LNCaP clone FGC (cell line): Measurements from ENCODE around the gene HOXA4.
A peak's percentile ranks its signal among the peaks of the same experiment; 100 is the strongest.

Experiments used
- DNase-seq: peaks from one replicate; pipeline ENCODE4 v3.0.0-alpha.2; 2011; ENCODE audit warnings: low read depth
- H3K4me3 ChIP-seq: 2 replicates; pipeline ENCODE4 v1.5.1; 2011; ENCODE audit warnings: mild to moderate bottlenecking, low read depth, low read length, control low read depth
- CTCF ChIP-seq: IDR thresholded peaks from 2 replicates; pipeline ENCODE4 v1.5.1; 2012; ENCODE audit warnings: mild to moderate bottlenecking; ENCODE audit not compliant: control insufficient read depth, insufficient read depth; ENCODE audit errors: extremely low read depth

The HOXA4 gene

DNA sequence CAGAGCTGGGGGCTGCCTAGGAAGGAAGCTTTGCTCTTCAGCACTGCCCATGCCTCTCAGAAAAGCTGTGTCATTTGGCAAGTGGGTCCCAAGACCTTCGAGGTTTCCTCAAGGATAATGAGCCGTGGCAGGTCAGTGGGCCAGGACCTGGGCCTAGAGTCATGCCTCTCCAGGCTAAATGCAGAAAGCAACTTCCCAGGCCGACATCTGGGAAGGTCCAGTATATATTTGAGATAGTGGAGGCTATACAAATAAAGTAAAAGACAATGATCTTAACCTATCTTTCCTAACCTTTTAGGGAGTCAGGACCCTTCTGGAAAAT lies 45.9 kb upstream of the HOXA4 start:
- no peak overlapping the region for H3K4me3 ChIP-seq
- TF ChIP-seq CTCF = no peak

DNA sequence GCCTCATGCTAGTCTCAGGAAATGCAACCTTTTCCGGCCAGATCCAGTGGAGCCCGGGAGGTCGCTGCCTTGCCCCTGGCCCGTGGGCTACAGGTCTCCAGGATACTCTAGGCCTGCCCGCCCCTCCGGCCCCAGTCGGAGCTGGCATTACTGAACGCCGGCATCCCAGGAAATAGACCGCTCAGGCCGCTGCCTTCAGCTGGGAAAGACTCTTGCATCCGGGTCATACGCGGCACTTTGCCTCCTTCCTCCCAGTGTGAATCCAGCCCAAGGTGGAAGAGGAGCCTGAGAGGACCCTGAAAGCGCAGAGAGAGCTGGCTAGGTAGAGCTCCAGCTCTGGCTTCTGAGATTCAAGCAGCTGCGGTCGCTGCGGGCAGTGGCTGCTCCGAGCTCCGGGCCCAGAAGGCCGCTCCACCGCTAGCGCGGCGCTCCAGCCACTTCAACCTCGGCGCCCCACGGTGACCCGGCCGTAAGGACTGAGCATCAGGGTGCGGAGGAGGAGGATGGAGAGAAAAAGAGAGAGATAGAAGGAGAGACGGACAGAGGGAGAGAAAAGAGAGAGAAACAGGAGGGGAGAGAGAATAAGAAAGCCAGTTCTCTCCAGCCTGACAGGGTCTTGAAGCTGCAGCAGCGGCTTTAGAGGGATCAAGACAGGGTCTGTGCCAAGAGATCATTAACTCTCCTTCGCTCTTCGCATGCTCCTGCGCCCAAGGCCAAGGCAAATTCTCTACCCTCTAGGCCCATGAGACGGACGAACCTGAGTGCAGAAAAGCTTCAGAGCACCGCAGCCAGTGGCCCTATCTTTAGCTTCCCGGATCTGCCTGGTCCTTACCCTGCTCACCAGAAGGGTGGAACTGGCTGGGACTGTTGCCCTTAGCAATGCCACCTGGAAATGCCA lies 45.3 kb upstream of the HOXA4 start:
- no peak for TF ChIP-seq CTCF
- DNase-seq = no peak
- no peak overlapping the region for H3K4me3 ChIP-seq

More for the DNA sequence above, 45.9 kb upstream of the HOXA4 start:
- no peak for DNase-seq

GRCh38 chr7:27174874-27175625 lies 44.5 kb upstream of the HOXA4 start:
- no peak for TF ChIP-seq CTCF
- DNase-seq = peak; percentile 96

DNA sequence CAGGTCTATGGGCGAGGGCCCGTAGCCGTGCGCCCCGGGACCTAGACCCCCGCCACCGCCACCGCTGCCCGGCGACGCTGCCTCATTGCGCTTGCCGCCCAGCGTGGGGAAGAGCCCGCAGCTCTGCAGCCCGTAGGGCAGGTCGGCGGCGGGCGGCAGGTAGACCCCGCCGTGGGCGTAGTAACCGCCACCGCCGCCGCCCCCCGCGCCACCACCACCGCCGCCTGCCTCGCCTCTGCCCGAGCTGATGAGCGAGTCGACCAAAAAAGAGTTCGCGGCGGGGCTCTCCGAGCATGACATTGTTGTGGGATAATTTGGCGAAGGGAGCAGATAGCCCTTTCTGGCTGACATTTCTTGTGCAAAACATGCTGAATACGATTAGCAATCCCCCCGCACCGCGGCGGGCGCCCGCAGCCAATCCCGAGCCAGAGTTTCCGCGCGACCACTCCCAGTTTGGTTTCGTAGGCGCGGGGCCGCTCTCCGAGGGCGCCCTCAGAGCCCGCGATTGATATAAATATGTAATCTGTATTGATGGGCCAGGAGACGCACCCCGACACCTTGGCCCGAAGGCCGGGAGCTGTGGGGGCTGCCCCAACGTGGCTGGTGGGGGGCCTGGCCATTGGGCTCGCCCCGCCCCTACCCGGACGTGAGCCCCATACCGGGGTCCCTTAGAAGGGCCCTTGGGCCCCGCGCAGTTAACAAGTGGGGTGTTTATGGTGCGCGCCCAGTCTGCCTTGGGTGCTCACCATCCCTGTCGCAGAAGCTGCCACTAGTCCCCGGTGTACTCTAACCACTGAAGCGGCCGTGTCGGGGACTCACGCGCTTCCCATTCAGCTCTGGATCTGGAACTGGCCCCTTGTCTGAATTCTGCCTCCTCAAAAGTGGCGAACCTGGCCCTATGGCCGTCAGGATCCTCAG lies 43.7 kb upstream of the HOXA4 start, which contains the start of gene HOXA10:
TSS of gene HOXA10 (minus strand) at position 365 of the 918 bp plus-strand sequence. CDS start at position 351, 14 bp downstream.
- no peak for DNase-seq
- peak within 1 kb of the TSS; percentile 42 for H3K4me3 ChIP-seq
- no peak for TF ChIP-seq CTCF

More at GRCh38 chr7:27174874-27175625, 44.5 kb upstream of the HOXA4 start:
- no peak overlapping the region for H3K4me3 ChIP-seq

GRCh38 chr7:27173511-27173955 lies 43.0 kb upstream of the HOXA4 start:
- H3K4me3 ChIP-seq = peak overlapping the region; percentile 42
- no peak for TF ChIP-seq CTCF
- DNase-seq = no peak

DNA sequence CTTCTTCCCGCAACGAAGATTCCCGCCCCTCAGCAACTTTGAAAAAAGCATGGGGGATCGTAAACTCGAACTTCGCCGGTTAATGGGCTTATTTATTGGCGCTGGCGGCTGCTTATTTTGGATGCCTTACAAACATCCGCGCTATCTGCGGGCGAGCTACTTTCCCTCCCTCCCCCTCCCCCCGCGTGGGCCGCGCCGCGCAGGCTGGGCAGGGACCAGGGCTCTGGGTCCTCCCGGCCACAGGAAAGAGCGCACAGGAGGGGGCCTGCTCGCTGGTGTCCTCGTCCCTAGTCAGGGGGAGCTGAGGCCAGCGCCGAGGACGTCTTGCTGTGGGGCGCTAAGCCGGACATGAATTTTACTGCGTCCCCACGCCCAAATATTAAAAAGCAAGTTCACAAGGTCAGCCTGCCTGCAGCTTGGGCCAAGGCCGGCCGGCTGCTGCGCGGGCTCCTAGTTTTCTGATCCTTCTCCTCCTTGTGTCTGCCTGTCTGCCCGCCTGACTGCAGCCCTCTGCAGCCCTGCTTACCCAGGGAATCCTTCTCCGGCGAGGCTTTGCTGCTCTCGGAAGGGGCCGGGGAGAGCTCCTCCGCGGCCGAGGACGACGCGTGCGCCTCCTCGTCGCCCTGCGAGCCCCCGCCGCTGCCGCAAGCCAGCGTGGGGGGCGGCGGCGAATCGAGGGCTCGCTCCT lies 42.4 kb upstream of the HOXA4 start:
- H3K4me3 ChIP-seq = peak overlapping the region; percentile 42
- TF ChIP-seq CTCF = no peak
- no peak for DNase-seq
